ENCODE data around the gene ASPN.

- TF ChIP-seq EZH2 (IDR thresholded peaks at IDR 0.05; ENCODE audit: insufficient read depth, poor library complexity, severe bottlenecking) (no peak), EZH2phosphoT487 (IDR thresholded peaks at IDR 0.05; ENCODE audit: insufficient read depth, low read depth) (no peak)
Measured at GRCh38 chr9:92518199-92518598, 35.9 kb upstream of the ASPN start.

Data from GM23248 (cell line).